Measurements from ENCODE around the gene MON1A.

The MON1A gene

DNA sequence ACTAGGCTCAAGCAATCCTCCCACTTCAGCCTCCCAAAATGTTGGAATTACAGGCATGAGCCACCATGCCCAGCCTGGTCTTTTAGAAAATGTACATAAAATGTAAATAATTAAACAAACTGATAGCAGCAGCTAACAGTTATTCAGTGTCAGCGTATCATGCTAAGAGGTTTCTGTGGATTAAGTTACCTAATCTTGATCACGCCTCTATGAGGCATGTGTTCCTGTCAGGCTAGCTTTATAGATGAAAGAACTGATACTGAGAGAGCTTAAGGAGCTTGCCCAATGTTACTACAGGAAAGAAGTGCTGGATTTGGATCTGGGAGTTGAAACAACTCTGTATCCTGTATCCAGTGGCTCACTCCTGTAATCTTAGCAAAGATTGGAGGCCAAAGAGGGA is 14.7 kb downstream of the MON1A start:
- H3K36me3 ChIP-seq (ENCODE audit: control insufficient read depth in 2 of 2, insufficient read depth in 1 of 2, low read length in 2 of 2) = peaks cover 0 to 24% of the 10 kb centered on the region in 2 experiments; a peak in 2 of 3 replicates
- no peaks in the 10 kb centered on the region for H3K9me3 ChIP-seq (ENCODE audit: control insufficient read depth, insufficient read depth, low read depth, low read length)
- no peak overlapping the region for H3K4me3 ChIP-seq (ENCODE audit: low read depth, low read length)
- ChIA-PET CTCF (interaction anchor here (0.6 to 1.7 kb wide), 2 partner anchors 9 to 18 kb away, joined by 4 to 5 read pairs; no protein-coding TSS in a partner anchor), POLR2A (interaction anchor here (0.7 to 1.1 kb wide), 2 partner anchors 15 to 45 kb away, joined by 5 to 8 read pairs; partner anchors contain the start of gene MON1A)
- no peak overlapping the region for H3K27ac ChIP-seq (ENCODE audit: extremely low read depth, low read depth, low read length)
- H3K4me1 ChIP-seq (ENCODE audit: control insufficient read depth, insufficient read depth, low read length) = no peaks in the 10 kb centered on the region
- TF ChIP-seq PRDM6 (tag by site-specific recombination; IDR thresholded peaks at IDR 0.05) (peak; percentile 77), PRDM4 (tag by site-specific recombination; IDR thresholded peaks at IDR 0.05) (no peak), ZBTB17 (tag by site-specific recombination; IDR thresholded peaks at IDR 0.05) (0 out of 2 replicates have a peak, but pooled peaks have one; percentile 15)

- ChIA-PET CTCF (interaction anchor here (0.6 to 0.7 kb wide), 2 partner anchors 121 to 1478 kb away, joined by 3 to 6 read pairs; no protein-coding TSS in a partner anchor), POLR2A (interaction anchor here (1.0 to 1.5 kb wide), 3 partner anchors 11 to 27 kb away, joined by 3 to 4 read pairs (median 3); partner anchors contain the start of gene RBM6)
- Histone ChIP-seq H3K36me3 (ENCODE audit: control insufficient read depth in 2 of 2, insufficient read depth in 1 of 2, low read length in 2 of 2) (peaks cover 0 to 32% of the 10 kb centered on the region in 2 experiments; a peak in 1 of 3 replicates), H3K4me1 (ENCODE audit: control insufficient read depth, insufficient read depth, low read length) (no peaks in the 10 kb centered on the region), H3K4me3 (ENCODE audit: low read depth, low read length) (no peak overlapping the region), H3K27ac (ENCODE audit: extremely low read depth, low read depth, low read length) (no peak overlapping the region), H3K9me3 (ENCODE audit: control insufficient read depth, insufficient read depth, low read depth, low read length) (no peaks in the 10 kb centered on the region)
- TF ChIP-seq INSM2 (tag by site-specific recombination; IDR thresholded peaks at IDR 0.05) = no peak
- no peak for TF ChIP-seq ZNF623 (tag by site-specific recombination; IDR thresholded peaks at IDR 0.05)
- TF ChIP-seq ZFP3 (tag by site-specific recombination; IDR thresholded peaks at IDR 0.05; ENCODE audit: low read depth) = no peak
Observed at GRCh38 chr3:49912881-49913281, 16.7 kb downstream of the MON1A start.

GRCh38 chr3:49911611-49912010 is 18.0 kb downstream of the MON1A start:
- Histone ChIP-seq H3K4me1 (ENCODE audit: control insufficient read depth, insufficient read depth, low read length) (no peaks in the 10 kb centered on the region), H3K27ac (ENCODE audit: extremely low read depth, low read depth, low read length) (no peak overlapping the region), H3K36me3 (ENCODE audit: control insufficient read depth in 2 of 2, insufficient read depth in 1 of 2, low read length in 2 of 2) (peaks cover 0 to 32% of the 10 kb centered on the region in 2 experiments; a peak in 1 of 3 replicates), H3K9me3 (ENCODE audit: control insufficient read depth, insufficient read depth, low read depth, low read length) (no peaks in the 10 kb centered on the region), H3K4me3 (ENCODE audit: low read depth, low read length) (no peak overlapping the region)
- TF ChIP-seq ZNF341 (tag by site-specific recombination; IDR thresholded peaks at IDR 0.05; ENCODE audit: low read depth) (no peak), ZNF19 (tag by site-specific recombination; IDR thresholded peaks at IDR 0.05; ENCODE audit: low read depth) (no peak), ZFP37 (tag by site-specific recombination; IDR thresholded peaks at IDR 0.05) (no peak), ZEB2 (tag by site-specific recombination; IDR thresholded peaks at IDR 0.05) (no peak), ZNF658 (tag by site-specific recombination; IDR thresholded peaks at IDR 0.05) (no peak)
- TF ChIP-seq, protein P1, sequence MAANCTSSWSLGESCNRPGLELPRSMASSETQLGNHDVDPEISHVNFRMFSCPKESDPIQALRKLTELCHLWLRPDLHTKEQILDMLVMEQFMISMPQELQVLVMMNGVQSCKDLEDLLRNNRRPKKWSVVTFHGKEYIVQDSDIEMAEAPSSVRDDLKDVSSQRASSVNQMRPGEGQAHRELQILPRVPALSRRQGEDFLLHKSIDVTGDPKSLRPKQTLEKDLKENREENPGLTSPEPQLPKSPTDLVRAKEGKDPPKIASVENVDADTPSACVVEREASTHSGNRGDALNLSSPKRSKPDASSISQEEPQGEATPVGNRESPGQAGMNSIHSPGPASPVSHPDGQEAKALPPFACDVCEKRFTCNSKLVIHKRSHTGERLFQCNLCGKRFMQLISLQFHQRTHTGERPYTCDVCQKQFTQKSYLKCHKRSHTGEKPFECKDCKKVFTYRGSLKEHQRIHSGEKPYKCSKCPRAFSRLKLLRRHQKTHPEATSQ (tag by site-specific recombination; IDR thresholded peaks at IDR 0.05) = no peak
- ChIA-PET POLR2A (no interaction called here), CTCF (no interaction called here)
